Sciatic nerve (tissue), 1 donor: ENCODE measurements around the gene FAM219A. TPM values are rescaled to one million over a fixed set of nuclear protein-coding genes. Genes with fewer than 3 reads are reported as not detected.

ENCODE experiments used
- total RNA-seq: library from RNA; stranded (reverse); fragmentation: NEBNext Ultra II Directional; extraction: Animal tissue kit (Norgen Biotek cat#: 25700); gene quantifications from one replicate; pipeline ENCODE4 v1.2.1, GENCODE V29; 2021
- donor health status: DM: no; HTN: no; CAD: no.

The FAM219A gene
- total RNA-seq, 1 donor from 2014 or later: 29.8 TPM

Other genes with a start within 250 kb of the FAM219A start
- gene KIF24, start 129.3 kb downstream of the FAM219A start, total RNA-seq: 1.1 TPM
- 23.3 TPM for gene NUDT2, start 129.0 kb downstream of the FAM219A start, total RNA-seq
- gene MYORG, start 81.7 kb downstream of the FAM219A start, total RNA-seq: 6.6 TPM
- 0.58 TPM for gene DNAI1, start 235 bp upstream of the FAM219A start, total RNA-seq
- 23.5 TPM for gene ENHO, start 64.4 kb upstream of the FAM219A start, total RNA-seq
- gene CNTFR, start 131.2 kb upstream of the FAM219A start, total RNA-seq: 23.2 TPM
- 17.0 TPM for gene RPP25L, start 153.5 kb upstream of the FAM219A start, total RNA-seq
- gene DCTN3, start 161.9 kb upstream of the FAM219A start, total RNA-seq: 67.6 TPM
- gene ARID3C, start 170.5 kb upstream of the FAM219A start, total RNA-seq: 1.2 TPM
- gene SIGMAR1, start 179.2 kb upstream of the FAM219A start, total RNA-seq: 43.6 TPM
- 48.9 TPM for gene GALT, start 188.1 kb upstream of the FAM219A start, total RNA-seq
- 31.3 TPM for gene IL11RA, start 193.6 kb upstream of the FAM219A start, total RNA-seq
- not detected for gene CCL27, start 204.1 kb upstream of the FAM219A start, total RNA-seq
- 1.3 TPM for gene CCL19, start 232.7 kb upstream of the FAM219A start, total RNA-seq